Osteocyte (in vitro differentiated cells): ENCODE measurements around the gene ATG101. TPM values are rescaled to one million over a fixed set of nuclear protein-coding genes. Genes with fewer than 3 reads are reported as not detected.

Experiments
- DNase-seq: peaks from one replicate; pipeline ENCODE4 v3.0.0; 2021; ENCODE audit warnings: mixed read lengths; ENCODE audit not compliant: unreplicated experiment; ENCODE audit errors: extremely low spot score
- H3K27ac Mint-ChIP-seq: one replicate; pipeline ENCODE4 v1.8.0; 2021; ENCODE audit warnings: mild to moderate bottlenecking, mixed read lengths; ENCODE audit not compliant: unreplicated experiment
- H3K27me3 Mint-ChIP-seq: one replicate; pipeline ENCODE4 v1.8.0; 2021; ENCODE audit warnings: mixed read lengths; ENCODE audit not compliant: unreplicated experiment
- H3K36me3 Mint-ChIP-seq: one replicate; pipeline ENCODE4 v1.8.0; 2021; ENCODE audit warnings: mixed read lengths; ENCODE audit not compliant: unreplicated experiment
- H3K4me1 Mint-ChIP-seq: one replicate; pipeline ENCODE4 v1.8.0; 2021; ENCODE audit warnings: mixed read lengths; ENCODE audit not compliant: unreplicated experiment
- H3K4me3 Mint-ChIP-seq: one replicate; pipeline ENCODE4 v1.8.0; 2021; ENCODE audit warnings: mild to moderate bottlenecking, moderate library complexity, mixed read lengths; ENCODE audit not compliant: unreplicated experiment
- H3K9me3 Mint-ChIP-seq: one replicate; pipeline ENCODE4 v1.8.0; 2021; ENCODE audit warnings: mixed read lengths; ENCODE audit not compliant: unreplicated experiment
- total RNA-seq: library from RNA; stranded (reverse); gene quantifications from 2 replicates; pipeline ENCODE4 v1.2.1, GENCODE V29; 2021
- TF ChIP-seq, protein P1 (sequence below): fragments of 200-600 bp; sonication (generic); IDR thresholded peaks from 2 replicates; pipeline ENCODE4 v1.5.0; 2021; ENCODE audit warnings: antibody characterized with exemption, mild to moderate bottlenecking, moderate library complexity

ATG101 gene
- total RNA-seq, 1 donor from 2014 or later = 41.7 TPM

DNA sequence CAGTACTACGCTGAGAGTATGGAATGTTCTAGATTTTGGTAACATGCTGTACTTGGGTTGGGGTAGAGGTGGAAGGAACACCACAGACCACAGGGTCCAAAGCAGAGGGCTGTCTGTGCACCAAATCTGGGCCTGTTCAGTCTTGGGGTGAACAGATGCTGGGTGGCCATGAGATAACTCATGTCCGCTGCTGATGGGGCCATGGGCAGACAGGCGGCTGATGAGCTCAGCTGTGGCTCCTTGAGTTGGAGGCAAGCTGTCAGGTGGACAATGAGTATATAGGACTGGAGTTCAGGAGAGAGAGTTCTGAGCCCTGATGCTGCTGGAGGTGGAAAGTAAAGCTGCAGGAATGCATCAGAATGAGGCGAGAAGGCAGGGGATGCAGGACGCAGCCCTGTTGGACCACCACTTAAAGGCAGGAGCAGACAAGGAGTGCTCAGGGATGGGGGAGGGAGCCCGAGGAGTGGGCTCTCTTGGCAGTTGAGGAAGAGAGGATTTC, 16.0 kb downstream of the ATG101 start:
- peaks cover 18% of the 10 kb centered on the region for H3K27me3 Mint-ChIP-seq
- no peak overlapping the region for H3K4me3 Mint-ChIP-seq
- no peaks in the 10 kb centered on the region for H3K36me3 Mint-ChIP-seq
- H3K9me3 Mint-ChIP-seq = no peaks in the 10 kb centered on the region
- TF ChIP-seq, protein P1, sequence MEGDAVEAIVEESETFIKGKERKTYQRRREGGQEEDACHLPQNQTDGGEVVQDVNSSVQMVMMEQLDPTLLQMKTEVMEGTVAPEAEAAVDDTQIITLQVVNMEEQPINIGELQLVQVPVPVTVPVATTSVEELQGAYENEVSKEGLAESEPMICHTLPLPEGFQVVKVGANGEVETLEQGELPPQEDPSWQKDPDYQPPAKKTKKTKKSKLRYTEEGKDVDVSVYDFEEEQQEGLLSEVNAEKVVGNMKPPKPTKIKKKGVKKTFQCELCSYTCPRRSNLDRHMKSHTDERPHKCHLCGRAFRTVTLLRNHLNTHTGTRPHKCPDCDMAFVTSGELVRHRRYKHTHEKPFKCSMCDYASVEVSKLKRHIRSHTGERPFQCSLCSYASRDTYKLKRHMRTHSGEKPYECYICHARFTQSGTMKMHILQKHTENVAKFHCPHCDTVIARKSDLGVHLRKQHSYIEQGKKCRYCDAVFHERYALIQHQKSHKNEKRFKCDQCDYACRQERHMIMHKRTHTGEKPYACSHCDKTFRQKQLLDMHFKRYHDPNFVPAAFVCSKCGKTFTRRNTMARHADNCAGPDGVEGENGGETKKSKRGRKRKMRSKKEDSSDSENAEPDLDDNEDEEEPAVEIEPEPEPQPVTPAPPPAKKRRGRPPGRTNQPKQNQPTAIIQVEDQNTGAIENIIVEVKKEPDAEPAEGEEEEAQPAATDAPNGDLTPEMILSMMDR = no peak
- no peak overlapping the region for H3K27ac Mint-ChIP-seq
- no peak for DNase-seq
- peaks cover 20% of the 10 kb centered on the region for H3K4me1 Mint-ChIP-seq

DNA sequence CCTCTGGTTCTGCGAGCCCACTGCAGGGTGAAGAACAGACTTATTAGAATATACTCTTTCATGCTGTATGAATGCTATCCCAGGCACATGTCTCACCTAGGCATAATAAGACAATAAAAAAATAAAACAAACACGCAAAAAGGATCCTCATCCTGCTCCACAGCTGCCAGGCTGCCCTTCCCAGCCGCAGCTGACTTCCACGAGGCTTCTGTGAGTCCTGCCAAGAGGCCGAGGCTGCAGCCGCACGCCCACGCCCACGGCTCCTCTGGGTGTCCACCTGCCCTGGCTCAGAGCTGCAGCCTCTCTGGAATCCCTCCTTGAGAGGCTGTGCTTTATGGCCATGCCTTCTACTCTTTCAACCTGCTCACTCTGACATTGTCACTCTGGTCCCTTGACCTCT, 16.6 kb downstream of the ATG101 start:
- DNase-seq = no peak
- Mint-ChIP-seq H3K36me3 (no peaks in the 10 kb centered on the region), H3K4me3 (no peak overlapping the region), H3K27me3 (peaks cover 25% of the 10 kb centered on the region), H3K27ac (no peak overlapping the region), H3K4me1 (peaks cover 14% of the 10 kb centered on the region), H3K9me3 (no peaks in the 10 kb centered on the region)
- TF ChIP-seq, protein P1 = no peak

DNA sequence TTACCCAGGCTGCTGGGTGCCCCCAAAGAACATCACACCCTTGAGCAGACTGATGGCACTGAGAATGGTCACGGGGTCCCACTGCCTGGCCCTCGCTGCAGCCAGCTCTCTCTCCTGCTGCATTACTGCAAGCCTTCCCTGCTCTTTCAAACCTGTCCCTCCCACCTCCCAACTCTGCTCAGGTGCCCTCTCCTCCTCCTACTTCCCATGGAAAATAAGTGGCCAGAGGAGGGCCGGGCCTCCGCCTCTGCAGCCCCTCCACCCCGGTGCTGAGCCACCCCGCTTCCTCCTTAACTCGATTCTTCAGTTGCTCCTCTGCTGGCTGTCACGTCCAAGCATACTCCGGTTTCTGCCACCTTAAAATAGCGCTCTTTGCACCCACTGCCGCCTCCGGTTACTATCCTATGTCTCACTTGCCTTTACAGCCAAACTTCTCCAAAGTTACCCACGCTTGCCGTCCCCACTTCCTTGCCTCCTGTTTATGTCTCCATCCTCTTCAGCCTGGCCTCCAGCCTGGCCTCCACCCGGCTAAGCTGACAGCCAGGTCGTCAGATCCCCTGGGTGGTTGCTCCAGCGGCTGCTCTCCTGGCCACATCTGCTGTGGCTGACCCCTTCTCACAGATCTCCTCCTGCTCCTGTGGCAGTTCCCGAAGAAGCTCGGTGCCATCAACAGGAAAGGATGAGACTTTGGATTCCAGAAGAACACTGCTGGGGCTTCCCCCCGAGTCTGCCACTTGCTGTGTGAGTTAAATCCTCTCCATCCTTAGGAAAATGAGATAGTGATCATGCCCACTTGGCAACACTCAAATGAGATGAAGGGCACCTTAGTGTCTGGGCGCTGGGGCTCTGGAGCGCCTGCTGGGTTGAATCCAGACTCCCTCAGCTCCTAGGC, 17.4 kb downstream of the ATG101 start:
- Mint-ChIP-seq H3K9me3 (no peaks in the 10 kb centered on the region), H3K4me3 (no peak overlapping the region), H3K27ac (no peak overlapping the region), H3K27me3 (peaks cover 33% of the 10 kb centered on the region), H3K4me1 (peaks cover 6% of the 10 kb centered on the region), H3K36me3 (no peaks in the 10 kb centered on the region)
- TF ChIP-seq, protein P1 = no peak
- DNase-seq = no peak

DNA sequence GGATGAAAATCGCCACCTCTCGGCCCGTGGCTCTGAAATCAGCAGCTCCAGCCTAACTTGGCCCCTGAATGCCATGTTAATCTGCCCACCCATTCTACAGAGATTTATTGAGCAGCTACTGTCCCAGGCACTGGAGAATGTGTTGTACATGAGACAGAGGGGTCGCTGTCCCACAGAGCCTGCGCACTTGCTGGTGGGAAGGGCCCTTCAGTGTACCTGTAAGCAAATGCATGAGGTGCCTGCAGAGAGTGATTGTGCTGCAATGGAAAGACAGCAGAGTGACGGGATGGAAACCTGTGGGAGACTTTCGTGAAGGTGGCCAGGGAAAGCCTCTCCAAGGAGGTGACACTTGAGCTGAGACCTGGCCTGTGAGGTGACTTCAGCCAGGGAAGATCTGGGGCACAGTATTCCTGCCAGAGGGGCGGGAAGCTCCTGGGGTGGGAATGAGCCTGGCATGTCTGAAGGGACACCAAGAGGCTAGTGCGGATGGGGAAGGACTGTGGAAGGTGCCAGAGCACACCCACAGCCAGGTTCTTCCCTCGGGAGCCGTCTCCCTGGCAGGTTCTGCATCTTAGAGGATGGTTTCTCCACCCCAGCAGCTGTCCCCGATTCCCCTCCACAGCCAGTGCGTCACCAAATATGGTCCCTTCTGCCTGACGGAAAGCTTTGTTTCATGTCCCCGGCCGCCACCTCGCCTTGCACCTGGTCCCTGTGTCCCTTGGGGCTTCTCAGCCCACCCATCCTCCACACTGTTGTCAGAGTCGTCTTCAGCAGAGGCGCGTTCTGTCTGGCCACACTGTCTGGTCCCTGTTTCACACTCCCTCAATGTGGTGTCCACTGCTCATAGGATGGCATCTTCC, 18.4 kb downstream of the ATG101 start:
- Mint-ChIP-seq H3K9me3 (no peaks in the 10 kb centered on the region), H3K4me1 (peaks cover 2% of the 10 kb centered on the region), H3K4me3 (no peak overlapping the region), H3K36me3 (no peaks in the 10 kb centered on the region), H3K27ac (no peak overlapping the region), H3K27me3 (peaks cover 38% of the 10 kb centered on the region)
- TF ChIP-seq, protein P1 = no peak
- no peak for DNase-seq

DNA sequence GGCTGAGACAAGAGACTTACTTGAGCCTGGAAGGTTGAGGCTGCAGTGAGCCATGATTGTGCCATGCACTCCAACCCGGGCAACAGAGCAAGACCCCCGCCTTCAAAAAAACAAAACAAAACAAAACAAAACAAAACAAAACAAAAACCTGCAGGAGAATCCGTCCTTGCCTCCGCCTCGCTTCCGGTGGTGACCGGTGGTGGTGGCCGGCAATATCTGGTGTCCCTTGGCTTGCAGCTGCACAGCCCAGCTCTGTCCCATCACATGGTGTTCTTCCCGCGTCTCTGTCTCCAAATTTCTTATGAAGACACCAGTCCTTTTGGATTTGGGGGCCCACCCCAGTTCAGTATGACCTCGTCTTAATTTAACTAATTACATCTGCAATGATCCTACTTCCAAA, 19.7 kb downstream of the ATG101 start:
- Mint-ChIP-seq H3K36me3 (no peaks in the 10 kb centered on the region), H3K27ac (no peak overlapping the region), H3K27me3 (peaks cover 46% of the 10 kb centered on the region), H3K4me1 (no peaks in the 10 kb centered on the region), H3K4me3 (no peak overlapping the region), H3K9me3 (no peaks in the 10 kb centered on the region)
- TF ChIP-seq, protein P1 = no peak
- DNase-seq = no peak
